GM08714 (cell line): ENCODE data around the gene STAC2.
"Not testable (repeated sequence)": the region's sequence is repeated elsewhere in the genome, so short reads cannot be mapped to it uniquely, and the experiment has no call there.

Source experiments
- H3K4me3 ChIP-seq: fragments of 200-500 bp; sonication (Bioruptor generic); 2 replicates; pipeline ENCODE4 v1.5.1; 2014; ENCODE audit warnings: mild to moderate bottlenecking, low read length, inconsistent platforms
- ZNF274 ChIP-seq: IDR thresholded peaks from 2 replicates; pipeline ENCODE4 v1.6.1; 2012; ENCODE audit warnings: mild to moderate bottlenecking, low read depth, low read length

STAC2 gene, protein sequence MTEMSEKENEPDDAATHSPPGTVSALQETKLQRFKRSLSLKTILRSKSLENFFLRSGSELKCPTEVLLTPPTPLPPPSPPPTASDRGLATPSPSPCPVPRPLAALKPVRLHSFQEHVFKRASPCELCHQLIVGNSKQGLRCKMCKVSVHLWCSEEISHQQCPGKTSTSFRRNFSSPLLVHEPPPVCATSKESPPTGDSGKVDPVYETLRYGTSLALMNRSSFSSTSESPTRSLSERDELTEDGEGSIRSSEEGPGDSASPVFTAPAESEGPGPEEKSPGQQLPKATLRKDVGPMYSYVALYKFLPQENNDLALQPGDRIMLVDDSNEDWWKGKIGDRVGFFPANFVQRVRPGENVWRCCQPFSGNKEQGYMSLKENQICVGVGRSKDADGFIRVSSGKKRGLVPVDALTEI

DNA sequence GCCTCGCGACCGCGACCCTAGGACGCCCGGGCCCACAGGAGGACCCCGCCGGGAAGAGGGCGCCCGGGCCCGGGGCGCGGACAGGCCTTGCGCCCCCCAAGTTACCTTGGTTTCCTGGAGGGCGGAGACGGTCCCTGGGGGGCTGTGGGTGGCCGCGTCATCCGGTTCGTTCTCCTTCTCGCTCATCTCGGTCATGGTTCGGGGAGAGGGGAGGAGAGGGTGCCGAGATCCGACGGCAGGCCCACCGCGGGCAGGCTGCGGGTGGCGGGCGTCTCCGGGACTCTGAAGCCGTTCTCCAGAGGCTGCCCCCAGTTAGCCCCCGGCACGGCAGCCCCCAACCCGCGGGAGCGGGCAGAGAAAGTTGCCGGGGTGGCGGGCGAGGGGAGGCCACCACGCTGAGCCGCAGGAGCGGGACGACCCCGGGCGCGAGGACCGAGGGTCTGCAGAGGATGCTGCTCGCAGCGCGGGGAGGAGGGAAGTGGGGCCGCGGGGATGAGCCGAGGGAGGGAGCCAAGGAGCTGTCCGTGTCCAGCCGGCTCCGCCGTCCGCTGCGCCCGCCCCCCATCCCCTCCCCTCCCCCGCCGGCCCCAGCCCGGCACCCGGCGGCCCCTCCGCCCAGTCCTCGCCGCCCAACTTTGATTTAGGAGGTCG lies at the start of gene STAC2:
STAC2 (minus strand) TSS at position 638 of the 651 bp plus-strand sequence; CDS start at position 195, 443 bp downstream.
- H3K4me3 ChIP-seq, result no peak within 1 kb of the TSS; the same call in 1 of the 2 replicates
- no peak for TF ChIP-seq ZNF274

DNA sequence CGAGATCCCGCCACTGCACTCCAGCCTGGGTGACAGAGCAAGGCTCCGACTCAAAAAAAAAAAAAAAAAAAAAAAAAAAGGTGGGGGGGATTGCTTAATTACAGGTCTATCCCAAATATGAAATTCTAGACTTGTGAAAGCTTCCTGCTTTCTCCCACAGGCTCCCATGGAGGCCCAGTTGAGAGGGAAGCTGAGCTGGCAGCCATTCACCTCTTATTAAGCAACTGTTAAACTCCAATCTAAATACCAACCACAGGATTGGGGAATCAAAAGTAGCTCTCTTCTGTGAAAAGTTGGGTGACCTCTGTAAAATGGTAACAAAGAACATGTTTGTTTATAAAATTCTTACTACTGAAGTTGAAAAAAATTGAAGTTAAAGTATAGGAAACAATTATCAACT lies 45.8 kb upstream of the STAC2 start:
- no peak for TF ChIP-seq ZNF274

DNA sequence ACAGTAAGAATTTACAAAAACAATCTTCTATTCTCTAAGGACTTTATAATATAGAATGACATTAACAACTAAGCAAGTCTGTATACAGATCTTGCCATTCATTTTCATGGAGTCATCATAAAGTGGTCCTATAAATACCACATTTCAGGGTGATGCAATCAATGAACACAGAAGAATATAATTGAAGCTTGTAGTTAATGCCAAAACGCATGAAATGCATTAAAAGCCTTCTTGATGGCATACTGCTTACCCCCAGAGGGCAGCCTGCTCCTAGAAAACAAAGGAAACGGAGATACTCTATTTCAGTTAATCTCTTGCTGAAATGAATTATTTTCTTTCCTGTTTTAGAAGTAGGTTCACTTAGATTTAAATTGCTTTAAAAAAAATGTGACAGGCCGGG lies 45.2 kb upstream of the STAC2 start:
- no peak for TF ChIP-seq ZNF274
- no peak overlapping the region for H3K4me3 ChIP-seq

More for the DNA sequence above, 45.8 kb upstream of the STAC2 start:
- H3K4me3 ChIP-seq, result no peak overlapping the region

DNA sequence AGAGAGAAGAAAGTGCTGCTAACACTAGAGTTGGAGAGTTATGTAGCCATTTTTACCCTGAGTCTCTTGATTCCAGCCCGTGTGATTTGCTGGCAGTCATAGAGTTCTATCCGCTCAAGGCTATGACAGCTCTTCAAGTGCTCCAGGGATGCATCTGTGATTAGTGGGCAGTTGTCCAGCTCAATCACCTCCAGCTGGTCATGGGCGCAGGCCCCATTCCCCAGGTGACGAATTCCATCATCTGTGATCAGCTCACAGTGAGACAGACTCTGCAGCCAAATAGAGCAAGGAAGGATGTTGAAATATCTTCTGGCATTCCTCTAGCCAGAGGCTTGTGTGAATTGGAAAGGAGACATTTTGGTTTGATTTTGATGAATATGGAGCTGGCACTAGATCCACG lies 38.4 kb upstream of the STAC2 start:
- TF ChIP-seq ZNF274, result no peak
- H3K4me3 ChIP-seq, result no peak overlapping the region

DNA sequence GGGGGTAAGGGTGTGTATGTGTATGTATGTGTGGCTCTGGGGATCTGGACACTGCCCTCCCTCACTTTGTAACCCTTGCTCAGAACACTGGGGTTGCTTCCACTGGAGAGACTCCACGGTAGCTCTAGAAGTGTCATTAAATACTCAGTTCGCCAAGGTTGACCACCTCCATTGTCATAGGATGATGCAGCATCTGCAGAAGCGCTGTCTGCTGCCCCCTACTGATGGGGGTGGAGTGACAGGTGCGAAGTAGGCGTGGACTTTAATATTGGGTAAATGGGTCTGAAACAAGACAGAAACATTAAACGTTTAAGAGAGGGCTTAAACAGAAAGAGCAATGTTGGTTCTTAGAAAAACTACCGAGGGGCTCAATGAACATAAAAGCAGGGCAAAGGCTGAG lies 35.5 kb upstream of the STAC2 start:
- no peak for TF ChIP-seq ZNF274
- H3K4me3 ChIP-seq, result no peak overlapping the region

DNA sequence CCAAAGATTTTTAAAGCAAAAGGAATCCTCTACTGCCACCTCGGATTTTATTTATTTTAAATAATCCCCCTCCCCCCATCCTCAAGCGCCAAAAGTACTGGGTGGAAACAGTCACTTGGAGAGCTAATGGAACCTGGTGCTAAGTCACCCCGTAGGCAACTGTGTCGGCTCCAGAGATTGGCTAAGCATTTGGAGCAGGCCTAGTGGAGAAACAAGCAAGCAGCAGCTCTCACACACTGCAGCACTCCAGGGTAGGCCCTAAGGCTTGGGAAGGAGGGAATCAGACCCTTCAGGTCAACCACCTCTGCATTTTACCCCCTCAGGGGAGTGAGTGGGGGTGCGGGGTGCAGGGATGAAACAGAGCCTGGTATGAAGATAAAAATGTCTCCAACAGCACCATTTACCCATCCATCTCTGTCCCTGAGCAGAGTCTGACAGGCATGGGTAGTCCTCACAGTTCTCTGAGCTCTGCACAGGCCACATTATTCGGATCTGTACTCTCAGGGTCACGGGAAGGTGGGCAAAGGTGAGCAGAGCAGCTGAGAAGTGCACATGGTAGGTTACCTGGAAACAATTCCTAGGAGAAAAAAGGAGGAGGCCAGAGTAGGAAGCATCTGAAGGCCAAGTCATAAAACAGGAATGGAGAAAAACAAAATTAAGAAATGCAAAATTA lies 27.2 kb upstream of the STAC2 start:
- no peak for TF ChIP-seq ZNF274

DNA sequence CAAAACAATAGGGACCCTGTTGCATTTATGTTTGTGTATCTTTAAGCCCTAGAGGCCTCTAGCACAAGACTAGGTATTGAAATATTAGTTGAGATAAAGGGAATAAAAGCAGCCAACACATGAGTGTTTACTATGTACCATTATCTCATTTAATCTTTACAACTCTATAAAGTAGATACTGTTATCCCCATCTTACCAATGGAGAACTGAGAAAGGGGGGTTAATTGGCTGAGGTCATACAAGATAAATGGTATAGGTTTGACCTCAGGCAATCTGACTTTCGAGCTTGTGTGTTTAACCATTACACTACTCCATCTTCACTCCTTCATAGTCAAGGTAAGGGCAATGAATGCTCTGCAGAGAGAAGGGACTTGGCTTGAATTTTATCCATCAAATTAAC lies 26.3 kb upstream of the STAC2 start:
- no peak for TF ChIP-seq ZNF274
- H3K4me3 ChIP-seq, result no peak overlapping the region

More for the DNA sequence above, 27.2 kb upstream of the STAC2 start:
- no peak overlapping the region for H3K4me3 ChIP-seq

DNA sequence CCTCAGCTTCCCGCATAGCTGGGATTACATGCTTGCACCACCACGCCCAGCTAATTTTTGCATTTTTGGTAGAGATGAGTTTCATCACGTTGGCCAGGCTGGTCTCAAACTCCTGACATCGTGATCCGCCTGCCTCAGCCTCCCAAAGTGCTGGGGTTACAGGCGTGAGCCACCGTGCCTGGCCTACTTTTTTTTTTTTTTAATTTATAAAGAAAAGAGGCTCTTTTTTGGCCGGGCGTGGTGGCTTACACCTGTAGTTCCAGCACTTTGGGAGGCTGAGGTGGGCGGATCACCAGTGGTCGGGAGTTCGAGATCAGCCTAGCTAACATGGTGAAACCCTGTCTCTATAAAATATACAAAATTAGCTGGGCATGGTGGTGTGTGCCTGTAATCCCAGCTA lies 24.3 kb upstream of the STAC2 start:
- H3K4me3 ChIP-seq, result not testable (repeated sequence)

DNA sequence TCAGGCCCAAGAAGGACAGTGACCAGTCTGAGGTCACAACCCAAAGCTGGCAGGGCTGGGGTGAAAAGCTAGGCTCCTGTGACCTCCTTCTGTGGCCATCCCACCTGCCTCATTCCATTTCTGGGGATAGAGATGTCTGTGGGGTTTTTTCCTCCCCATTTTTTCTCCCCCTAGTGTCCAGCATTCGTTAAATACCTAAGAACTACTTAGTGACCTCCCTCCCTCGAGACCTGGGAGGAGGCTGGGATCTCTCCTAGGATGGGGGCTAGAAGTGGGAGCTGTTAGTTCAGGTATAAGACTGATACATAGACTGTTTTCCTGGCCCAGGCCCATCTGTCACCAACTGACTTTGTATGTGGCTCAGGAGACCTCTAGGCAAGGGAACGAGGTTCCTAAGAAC lies 20.5 kb upstream of the STAC2 start:
- no peak for TF ChIP-seq ZNF274

DNA sequence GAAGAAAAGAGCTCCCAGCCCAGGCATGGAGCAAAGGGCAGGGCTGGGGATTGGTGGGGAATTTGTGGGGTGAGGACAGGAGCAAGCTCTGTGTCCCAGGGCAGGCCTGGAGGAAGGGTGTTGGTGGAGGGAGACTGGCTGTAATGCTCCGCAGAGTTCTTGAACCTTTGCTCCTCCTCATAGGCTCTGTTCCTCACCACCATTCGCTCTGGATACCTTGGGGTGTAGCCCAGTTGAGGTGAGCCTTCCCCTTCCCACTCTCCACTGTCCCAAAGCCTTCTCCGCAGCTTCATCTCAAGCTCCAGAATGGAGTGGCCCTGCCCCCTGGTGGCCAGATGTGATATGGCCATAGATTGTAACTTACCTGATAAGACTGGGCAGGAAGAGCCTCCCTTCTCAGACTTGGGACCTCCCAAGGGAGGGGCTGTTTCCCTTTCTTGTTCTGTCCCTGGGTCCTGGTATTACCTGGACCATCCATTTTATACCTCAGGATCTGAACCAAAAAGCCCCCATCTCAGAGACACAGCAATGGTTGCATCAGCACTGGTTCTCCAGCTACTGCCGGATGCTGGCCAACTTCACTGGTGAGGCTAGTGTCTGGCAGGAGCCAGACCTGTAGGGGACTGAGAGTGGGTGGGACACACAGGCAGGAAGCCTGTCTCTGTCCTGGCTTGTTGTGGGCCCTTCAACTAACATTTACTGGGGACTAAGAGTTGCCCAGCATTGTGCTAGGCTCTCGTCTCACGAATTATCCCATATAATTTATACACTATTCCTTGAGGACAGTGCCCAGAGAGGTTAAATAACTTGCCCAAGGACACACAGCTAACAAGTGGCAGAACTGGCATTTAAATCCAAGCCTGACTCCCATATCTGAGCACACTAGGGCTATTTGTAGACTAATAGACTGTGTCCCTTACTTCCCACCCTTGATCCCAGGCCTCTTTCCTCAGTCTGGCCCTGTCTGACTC lies 19.1 kb upstream of the STAC2 start:
- TF ChIP-seq ZNF274, result no peak
- H3K4me3 ChIP-seq, result no peak overlapping the region

More for the DNA sequence above, 20.5 kb upstream of the STAC2 start:
- no peak overlapping the region for H3K4me3 ChIP-seq

DNA sequence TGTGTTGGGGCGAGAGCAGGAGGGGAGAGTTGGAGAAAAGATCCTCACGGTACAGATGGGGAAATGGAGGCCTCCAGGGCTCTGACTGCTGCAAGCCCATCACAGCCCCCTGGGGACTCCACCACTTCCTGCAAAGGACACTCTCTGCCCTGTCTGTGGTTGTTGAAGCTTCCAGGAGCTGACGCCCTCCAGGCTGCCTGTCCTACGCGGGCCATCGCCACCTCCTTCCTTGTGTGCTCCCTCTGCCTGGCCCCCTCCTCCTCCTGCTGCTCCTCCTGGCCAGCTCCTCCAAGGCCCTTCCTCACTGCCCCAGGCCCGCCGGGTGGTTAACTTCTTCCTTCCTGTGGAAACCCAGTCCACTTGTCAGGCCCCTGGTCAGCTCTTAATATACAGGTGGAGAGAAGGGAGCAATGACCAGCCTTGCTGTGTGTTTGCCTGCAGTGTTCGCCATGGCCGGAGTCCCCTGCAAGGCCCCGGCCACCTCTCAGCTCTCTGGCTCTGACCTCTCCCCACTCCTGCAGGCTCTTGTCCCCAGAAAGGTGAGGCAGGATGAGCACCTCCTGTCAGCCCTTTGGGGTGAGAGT lies 18.4 kb upstream of the STAC2 start:
- no peak overlapping the region for H3K4me3 ChIP-seq
- no peak for TF ChIP-seq ZNF274

DNA sequence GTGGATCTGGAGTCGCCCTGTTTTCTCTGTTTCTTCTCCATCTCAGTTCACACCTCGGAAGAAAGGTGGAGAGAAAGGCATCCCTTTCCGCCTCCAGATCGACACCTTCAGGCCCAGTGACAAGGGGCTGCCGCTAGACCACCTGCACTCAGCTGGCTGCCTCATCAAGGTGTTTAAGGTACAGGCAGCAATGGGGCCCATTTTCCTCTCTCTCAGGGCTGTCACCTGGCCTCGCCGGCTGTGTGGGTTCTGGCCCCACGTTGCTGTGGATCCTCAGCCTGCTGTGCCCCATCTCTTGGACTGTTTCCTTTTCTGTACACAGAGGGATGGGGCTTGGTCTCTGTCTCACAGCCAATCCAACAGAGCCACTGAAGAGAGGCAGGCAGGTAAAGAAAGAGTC lies 17.4 kb upstream of the STAC2 start:
- H3K4me3 ChIP-seq, result no peak overlapping the region
- no peak for TF ChIP-seq ZNF274

DNA sequence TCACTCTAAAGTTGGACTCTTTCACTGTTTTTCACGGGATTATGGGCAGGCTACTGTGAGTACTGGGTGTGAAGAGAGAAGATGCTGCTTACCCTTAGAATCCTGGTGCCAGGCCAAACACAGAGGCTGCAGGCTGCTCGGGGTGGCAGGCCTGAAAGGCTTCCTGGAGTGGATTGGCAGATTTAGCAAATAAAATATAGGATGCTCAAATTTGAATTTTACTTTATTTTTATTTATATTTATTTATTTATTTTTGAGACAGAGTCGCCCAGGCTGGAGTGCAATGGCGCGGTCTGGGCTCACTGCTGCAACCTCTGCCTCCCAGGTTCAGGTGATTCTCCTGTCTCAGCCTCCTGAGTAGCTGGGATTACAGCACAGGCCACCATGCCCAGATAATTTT lies 14.9 kb upstream of the STAC2 start:
- H3K4me3 ChIP-seq, result no peak overlapping the region
- TF ChIP-seq ZNF274, result no peak
